Liver (tissue), 9 donors: Measurements from ENCODE around the gene SPTBN4. TPM values are rescaled to one million over a fixed set of nuclear protein-coding genes. Genes with fewer than 3 reads are reported as not detected.

ENCODE experiments used
- DNase-seq: peaks from one replicate; pipeline ENCODE4 v3.0.0-alpha.2; 2017; ENCODE audit warnings: low spot score
- H3K27ac ChIP-seq, 2 donors: one replicate each; pipeline ENCODE4 v1.7.0; 2013; ENCODE audit warnings: inconsistent platforms in 2 of 2, low read length in 2 of 2, control low read depth in 1 of 2, low read depth in 1 of 2, mild to moderate bottlenecking in 1 of 2
- H3K27me3 ChIP-seq, 4 donors: one replicate each; pipeline versions ENCODE4 v1.6.1 to v1.7.0; 2013; ENCODE audit warnings: low read length in 3 of 4, inconsistent platforms in 1 of 4, mild to moderate bottlenecking in 1 of 4, moderate library complexity in 1 of 4; ENCODE audit not compliant: control insufficient read depth in 4 of 4, insufficient read depth in 4 of 4
- H3K36me3 ChIP-seq, 4 donors: one replicate each; pipeline versions ENCODE4 v1.6.1 to v1.7.0; 2013; ENCODE audit warnings: low read length in 3 of 4, mild to moderate bottlenecking in 3 of 4, low read depth in 1 of 4, moderate library complexity in 1 of 4; ENCODE audit not compliant: control insufficient read depth in 4 of 4, insufficient read depth in 3 of 4
- H3K4me1 ChIP-seq, 4 donors: one replicate each; pipeline versions ENCODE4 v1.6.1 to v1.7.0; 2013; ENCODE audit warnings: low read length in 3 of 4, mild to moderate bottlenecking in 3 of 4, moderate library complexity in 1 of 4; ENCODE audit not compliant: control insufficient read depth in 4 of 4, insufficient read depth in 4 of 4
- H3K4me3 ChIP-seq, 3 donors: one replicate each; pipeline versions ENCODE4 v1.6.1 to v1.7.0; 2013; ENCODE audit warnings: low read length in 3 of 3, control low read depth in 1 of 3, low read depth in 1 of 3, mild to moderate bottlenecking in 1 of 3
- H3K9ac ChIP-seq, 2 donors: one replicate each; pipeline ENCODE4 v1.7.0; 2013; ENCODE audit warnings: low read length in 2 of 2, mild to moderate bottlenecking in 2 of 2, moderate library complexity in 2 of 2, control low read depth in 1 of 2, low read depth in 1 of 2
- H3K9me3 ChIP-seq, 4 donors: one replicate each; pipeline versions ENCODE4 v1.6.1 to v1.7.0; 2013; ENCODE audit warnings: low read length in 3 of 4; ENCODE audit not compliant: control insufficient read depth in 4 of 4
- ATF3 ChIP-seq: IDR thresholded peaks from 2 replicates; pipeline ENCODE4 v1.6.1; 2016; ENCODE audit warnings: antibody characterized with exemption
- CTCF ChIP-seq: fragments of 150-350 bp; IDR thresholded peaks from 2 replicates; pipeline ENCODE4 v1.5.1; 2017; ENCODE audit warnings: improper control_type of control experiment, low read depth, low read length; ENCODE audit not compliant: missing input control
- EGR1 ChIP-seq, 2 donors: IDR thresholded peaks; 2 replicates each; pipeline ENCODE4 v1.6.1; 2016 to 2018; ENCODE audit warnings: antibody characterized with exemption in 2 of 2, low read depth in 2 of 2
- FOXA1 ChIP-seq: IDR thresholded peaks from 2 replicates; pipeline ENCODE4 v1.6.1; 2016; ENCODE audit warnings: antibody characterized with exemption
- FOXA2 ChIP-seq: IDR thresholded peaks from 2 replicates; pipeline ENCODE4 v1.6.1; 2016; ENCODE audit warnings: antibody characterized with exemption
- GABPA ChIP-seq, 2 donors: IDR thresholded peaks in 1 of 2; conservative IDR thresholded peaks in 1 of 2; 2 replicates each; pipeline ENCODE4 v1.6.1; 2016; ENCODE audit warnings: antibody characterized with exemption in 2 of 2, mild to moderate bottlenecking in 1 of 2, moderate library complexity in 1 of 2
- HNF4A ChIP-seq, 2 donors: conservative IDR thresholded peaks; 2 replicates each; pipeline ENCODE4 v1.6.1; 2016; ENCODE audit warnings: antibody characterized with exemption in 2 of 2, mild to moderate bottlenecking in 2 of 2
- HNF4G ChIP-seq: IDR thresholded peaks from 2 replicates; pipeline ENCODE4 v1.6.1; 2016; ENCODE audit warnings: antibody characterized with exemption
- JUND ChIP-seq, 2 donors: IDR thresholded peaks; 2 replicates each; pipeline ENCODE4 v1.6.1; 2016; ENCODE audit warnings: antibody characterized with exemption in 2 of 2
- NR2F2 ChIP-seq: IDR thresholded peaks from 2 replicates; pipeline ENCODE4 v1.6.1; 2016; ENCODE audit warnings: antibody characterized with exemption
- RAD21 ChIP-seq, 2 donors: IDR thresholded peaks; 2 replicates each; pipeline ENCODE4 v1.6.1; 2016; ENCODE audit warnings: antibody characterized with exemption in 2 of 2, mild to moderate bottlenecking in 2 of 2
- REST ChIP-seq: IDR thresholded peaks from 2 replicates; pipeline ENCODE4 v1.6.1; 2016; ENCODE audit warnings: antibody characterized with exemption, mild to moderate bottlenecking
- RXRA ChIP-seq, 2 donors: IDR thresholded peaks; 2 replicates each; pipeline ENCODE4 v1.6.1; 2017 to 2018; ENCODE audit warnings: antibody characterized with exemption in 2 of 2, mild to moderate bottlenecking in 1 of 2
- SP1 ChIP-seq: IDR thresholded peaks from 2 replicates; pipeline ENCODE4 v1.6.1; 2018; ENCODE audit warnings: antibody characterized with exemption, mild to moderate bottlenecking
- YY1 ChIP-seq: IDR thresholded peaks from 2 replicates; pipeline ENCODE4 v1.6.1; 2016; ENCODE audit warnings: antibody characterized with exemption, mild to moderate bottlenecking
- ZBTB33 ChIP-seq: IDR thresholded peaks from 2 replicates; pipeline ENCODE4 v1.6.1; 2016; ENCODE audit warnings: antibody characterized with exemption
- WGBS: extraction: QIAGEN DNeasy Blood & Tissue Kit; methylation state at CpG from one replicate; pipeline ENCODE4 v1.1.7; 2013; 5-methylcytosine and 5-hydroxymethylcytosine counted together
- polyA plus RNA-seq, 2 donors: library from polyadenylated mRNA; stranded (reverse) in 1 of 2; unstranded in 1 of 2; fragments of 200-250 nt in 1 of 2; fragments of >200 nt in 1 of 2; fragmentation: Nextera tagmentation in 1 of 2; extraction: Ambion mirVana in 1 of 2; gene quantifications; one replicate each; pipeline versions ENCODE4 v1.2.1 to v1.2.3, GENCODE V29; 2013 to 2015
- total RNA-seq, 2 donors: library from RNA; depleted of rRNA; stranded (reverse); fragments of >200 nt; gene quantifications; one replicate each; pipeline ENCODE4 v1.2.3, GENCODE V29; 2014
- donor health status: healthy.
- donor health status: healthy.
- donor health status: healthy.
- donor health status: healthy.
- donor health status: healthy.

Gene SPTBN4
- total and polyA plus RNA-seq, 4 donors, result 0.13 to 1.1 (median 0.62) TPM

GRCh38 chr19:40450664-40451063 lies 16.1 kb upstream of the SPTBN4 start:
- no peaks in the 10 kb centered on the region for H3K4me1 ChIP-seq
- H3K27me3 ChIP-seq, result no peaks in the 10 kb centered on the region
- TF ChIP-seq NR2F2 (no peak), HNF4G (no peak), FOXA2 (no peak), ZBTB33 (no peak), EGR1 (IDR thresholded peaks at IDR 0.05; ENCODE audit: low read depth in 2 of 2) (no peak), JUND (IDR thresholded peaks at IDR 0.05) (no peak), YY1 (no peak), RXRA (IDR thresholded peaks at IDR 0.05) (no peak), FOXA1 (no peak), CTCF (no peak), ATF3 (no peak), RAD21 (IDR thresholded peaks at IDR 0.05) (no peak), GABPA (IDR thresholded peaks at IDR 0.05 in 1 of 2, conservative IDR thresholded peaks at IDR 0.05 in 1 of 2) (no peak), REST (no peak), SP1 (no peak)
- H3K9ac ChIP-seq, result no peak overlapping the region
- peaks cover 7 to 32% (median 19%) of the 10 kb centered on the region in 4 donors for H3K36me3 ChIP-seq
- no peaks in the 10 kb centered on the region for H3K9me3 ChIP-seq
- DNase-seq, result no peak
- WGBS, result 97% methylated on average over 4 of the region's 4 CpGs
- H3K27ac ChIP-seq, result no peak overlapping the region
- no peak overlapping the region for H3K4me3 ChIP-seq

GRCh38 chr19:40452016-40452415 lies 14.8 kb upstream of the SPTBN4 start:
- Histone ChIP-seq H3K9me3 (no peaks in the 10 kb centered on the region), H3K9ac (no peak overlapping the region), H3K4me3 (no peak overlapping the region), H3K36me3 (peaks cover 9 to 33% (median 19%) of the 10 kb centered on the region in 4 donors), H3K27me3 (no peaks in the 10 kb centered on the region), H3K4me1 (no peaks in the 10 kb centered on the region), H3K27ac (no peak overlapping the region)
- no peak for DNase-seq
- 88% methylated on average over 5 of the region's 5 CpGs for WGBS
- TF ChIP-seq FOXA2 (no peak), CTCF (no peak), HNF4G (no peak), HNF4A (conservative IDR thresholded peaks at IDR 0.05) (no peak), GABPA (IDR thresholded peaks at IDR 0.05 in 1 of 2, conservative IDR thresholded peaks at IDR 0.05 in 1 of 2) (no peak), REST (no peak), ATF3 (no peak), JUND (IDR thresholded peaks at IDR 0.05) (no peak), EGR1 (IDR thresholded peaks at IDR 0.05; ENCODE audit: low read depth in 2 of 2) (no peak), RXRA (IDR thresholded peaks at IDR 0.05) (no peak)
